CD1c-positive myeloid dendritic cell (primary cell): ENCODE data around the gene DOK6.

Experiments
- DNase-seq: peaks from one replicate; pipeline ENCODE4 v3.0.0-alpha.2; 2016; ENCODE audit errors: extremely low spot score

The DOK6 gene

GRCh38 chr18:69752737-69753380 is 352.2 kb downstream of the DOK6 start:
- DNase-seq = no peak

DNA sequence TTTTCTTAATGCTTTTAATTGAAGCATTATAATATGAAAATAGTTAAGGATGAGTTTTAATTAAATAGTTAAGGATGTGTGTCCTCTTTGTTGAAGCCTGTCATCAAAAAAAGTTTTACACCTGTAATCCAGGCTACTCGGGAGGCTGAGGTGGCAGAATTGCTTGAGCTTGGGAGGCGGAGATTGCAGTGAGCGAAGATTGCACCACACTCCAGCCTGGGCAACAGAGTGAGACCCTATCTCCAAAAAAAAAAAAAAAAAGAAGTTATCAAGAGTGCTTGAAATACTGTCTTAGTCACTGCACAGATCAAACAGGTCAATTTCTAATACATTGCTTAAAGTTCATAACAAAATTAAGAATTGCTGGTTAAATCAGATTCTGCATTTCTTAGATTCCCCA is 353.4 kb downstream of the DOK6 start:
- no peak for DNase-seq

GRCh38 chr18:69755041-69755440 is 354.4 kb downstream of the DOK6 start:
- DNase-seq = no peak

- no peak for DNase-seq
Observed at GRCh38 chr18:69755856-69756496, 355.3 kb downstream of the DOK6 start.

- DNase-seq = no peak
Observed at GRCh38 chr18:69757733-69758132, 357.0 kb downstream of the DOK6 start.

- DNase-seq = no peak
Observed at GRCh38 chr18:69758458-69758857, 357.8 kb downstream of the DOK6 start.

DNA sequence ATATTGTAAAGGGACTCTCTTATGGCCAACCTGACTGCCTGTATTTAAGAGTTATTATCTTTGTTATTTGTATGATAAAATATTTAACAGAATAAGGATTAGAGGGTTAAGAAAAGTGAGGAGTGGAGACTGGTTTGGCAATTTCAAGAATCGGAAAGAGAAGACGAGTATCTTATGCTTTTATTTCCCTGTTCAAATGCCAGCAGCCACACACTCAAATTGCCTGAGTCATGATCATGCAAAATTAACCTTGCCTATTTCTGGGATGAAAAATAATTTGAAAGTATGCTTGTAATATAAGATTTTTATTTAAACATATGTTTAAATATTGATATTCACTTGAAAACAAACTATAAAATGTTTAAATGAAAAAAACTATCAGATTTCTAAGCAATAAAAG is 358.4 kb downstream of the DOK6 start:
- DNase-seq = no peak

DNA sequence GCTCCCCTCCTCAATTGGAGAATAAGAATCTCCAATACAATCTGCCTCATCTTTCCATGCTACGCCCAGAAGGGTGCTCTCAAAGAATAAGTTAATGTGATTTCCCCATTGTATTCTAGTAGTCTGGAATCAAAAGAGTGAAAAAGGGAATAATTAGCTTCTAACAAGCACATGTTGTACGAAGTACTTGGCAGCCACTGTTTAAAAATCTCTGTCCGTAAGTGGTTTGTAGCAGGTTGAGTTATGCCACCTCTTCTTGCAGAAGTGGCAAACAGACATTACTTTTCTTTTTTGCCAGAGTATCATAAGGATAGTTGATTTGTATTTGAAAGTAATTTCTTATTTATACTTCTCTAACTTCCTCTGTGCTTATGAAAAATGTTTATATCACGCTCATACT is 362.3 kb downstream of the DOK6 start:
- no peak for DNase-seq

GRCh38 chr18:69763821-69764220 is 363.1 kb downstream of the DOK6 start:
- DNase-seq = no peak

GRCh38 chr18:69770238-69770637 is 369.6 kb downstream of the DOK6 start:
- DNase-seq = no peak

DNA sequence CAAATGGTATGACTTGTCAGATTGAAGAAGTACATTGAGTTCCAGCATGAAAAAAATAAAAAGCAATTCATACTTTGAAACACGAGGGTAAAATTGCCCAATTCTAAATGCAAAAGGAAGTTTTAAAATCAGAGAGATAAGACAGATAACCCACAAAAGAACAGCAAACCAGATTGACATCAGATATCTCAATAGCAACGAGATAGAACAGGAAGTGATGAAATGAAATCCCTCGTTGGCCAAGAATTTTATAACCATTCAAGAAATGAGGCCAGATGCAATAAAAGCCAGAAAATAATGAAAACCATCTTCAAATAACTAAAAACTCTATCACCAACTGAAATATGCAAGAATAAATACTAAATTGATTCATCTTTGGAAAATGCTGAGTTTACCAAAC is 374.1 kb downstream of the DOK6 start:
- DNase-seq = no peak

GRCh38 chr18:69777248-69777647 is 376.6 kb downstream of the DOK6 start:
- DNase-seq = no peak

DNA sequence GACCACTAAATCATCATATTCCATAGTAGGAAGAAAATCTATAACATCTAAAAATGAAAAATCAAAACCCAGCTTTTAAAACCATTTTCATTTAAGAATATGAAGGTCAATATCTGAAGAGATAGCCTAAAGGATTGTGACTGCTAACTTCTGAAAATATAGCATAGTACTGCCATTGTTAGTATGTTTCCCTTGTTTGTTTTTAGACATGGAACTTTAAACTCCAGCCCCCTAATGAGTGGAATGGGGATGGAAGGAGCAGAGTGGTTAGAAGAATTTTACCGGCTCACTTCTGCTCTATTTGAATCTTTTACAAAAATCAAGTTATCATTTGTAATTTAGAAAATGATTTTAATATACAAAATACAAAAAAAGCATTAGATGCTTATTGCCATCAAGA is 378.0 kb downstream of the DOK6 start:
- no peak for DNase-seq

DNA sequence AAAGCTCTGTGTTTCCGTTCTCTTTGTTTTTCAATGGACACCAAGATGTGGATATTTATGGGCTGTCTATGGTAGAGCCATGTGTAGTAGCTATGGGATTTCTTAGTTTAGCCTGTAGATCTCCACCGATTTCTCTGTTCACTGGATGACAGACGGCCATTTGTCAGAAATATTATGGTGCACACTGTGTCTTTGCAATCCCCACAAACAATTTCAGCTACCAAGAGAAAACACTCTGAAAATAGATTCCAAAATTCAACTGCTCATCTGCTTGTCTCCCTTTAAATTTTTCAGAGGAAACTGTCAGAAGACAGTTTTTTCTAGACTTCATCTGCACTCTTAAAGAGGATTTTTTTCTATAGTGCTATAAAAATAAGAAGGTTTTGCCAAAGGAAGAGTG is 380.2 kb downstream of the DOK6 start:
- DNase-seq = no peak

DNA sequence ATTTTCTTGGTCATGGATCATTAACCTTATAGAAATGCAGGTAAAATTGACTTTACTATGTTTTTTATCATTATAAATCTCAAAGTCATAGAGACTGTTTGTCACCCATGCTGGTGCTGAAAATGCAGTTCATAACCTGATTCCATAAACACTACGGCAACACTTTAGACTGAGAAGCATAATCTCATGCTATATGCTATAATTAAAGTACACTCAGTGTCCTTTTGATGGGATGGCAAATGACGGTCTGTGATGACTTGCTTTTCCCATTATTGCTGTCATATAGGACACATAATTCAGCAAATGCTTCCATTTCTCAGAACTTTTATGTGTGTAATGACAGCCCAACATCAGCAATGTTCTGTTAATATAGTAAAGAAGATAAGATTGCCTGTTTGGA is 384.1 kb downstream of the DOK6 start:
- DNase-seq = no peak

DNA sequence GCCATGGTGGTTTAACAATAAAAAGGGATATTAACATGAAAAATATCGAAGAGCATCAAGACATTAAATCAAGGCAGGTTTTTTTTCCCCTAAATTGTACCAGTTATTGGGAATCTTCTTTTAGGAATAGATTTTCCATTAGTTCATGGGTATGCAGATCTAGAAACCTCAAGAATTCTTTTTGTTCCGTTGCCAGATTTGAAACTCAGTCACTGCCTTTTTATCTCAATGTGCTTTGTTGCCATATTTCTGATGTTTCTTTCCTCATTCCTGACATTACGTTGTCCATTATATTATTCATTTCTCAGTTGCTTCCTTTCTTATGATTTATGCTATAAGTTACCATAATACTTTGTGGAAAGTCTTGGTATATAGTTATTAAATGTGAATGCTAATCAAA is 384.8 kb downstream of the DOK6 start:
- DNase-seq = no peak

DNA sequence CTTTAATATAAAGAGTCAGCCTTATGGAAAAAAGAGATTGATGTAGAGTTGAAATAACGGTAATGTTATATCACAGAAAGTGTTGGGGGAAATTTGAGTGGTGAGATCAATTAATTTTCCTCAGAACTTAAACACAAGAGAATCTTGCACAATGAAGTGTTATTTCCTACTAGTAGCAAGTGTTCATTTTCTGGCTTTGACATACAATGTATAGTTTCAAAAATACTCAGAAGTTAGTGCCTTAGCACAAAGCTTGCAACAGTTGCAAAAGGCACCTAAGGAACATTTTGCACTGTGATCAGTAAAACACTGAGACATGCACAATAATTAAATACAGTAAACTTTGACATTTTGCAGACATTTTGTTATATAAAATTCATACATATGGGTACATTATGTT is 385.7 kb downstream of the DOK6 start:
- DNase-seq = no peak

DNA sequence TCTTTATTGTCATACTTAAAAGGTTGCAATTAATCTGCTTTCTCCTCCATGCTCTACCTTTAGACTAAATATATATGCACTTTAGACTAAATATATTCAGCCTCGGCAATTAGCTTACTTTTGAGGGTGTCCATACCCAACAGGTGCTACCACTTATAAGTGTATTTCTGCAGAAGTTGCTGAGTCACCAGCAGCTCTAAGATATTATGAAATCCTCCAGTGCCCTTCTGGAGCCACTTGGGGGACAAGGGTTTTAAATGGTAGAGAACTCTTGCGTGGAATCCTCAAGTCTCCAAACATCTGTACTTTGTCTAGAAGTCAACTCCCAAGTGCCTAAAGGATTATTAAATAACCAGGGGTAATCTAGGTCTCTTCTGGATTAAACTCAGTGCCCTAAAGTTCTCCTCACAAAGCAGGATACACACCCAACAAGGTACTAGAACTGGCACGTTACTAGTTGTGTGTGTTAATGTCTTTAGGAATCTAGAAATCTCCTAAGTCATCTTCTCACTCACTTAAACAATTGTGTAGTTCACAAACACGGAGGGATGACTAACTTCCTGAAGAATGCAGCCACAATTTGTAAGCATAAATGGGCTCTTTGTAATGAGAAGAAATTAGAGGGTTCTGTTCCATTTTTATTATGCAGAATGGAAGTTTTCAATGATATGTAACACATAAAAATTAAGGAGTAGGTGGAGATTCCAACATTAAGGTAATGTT is 387.3 kb downstream of the DOK6 start:
- DNase-seq = no peak

DNA sequence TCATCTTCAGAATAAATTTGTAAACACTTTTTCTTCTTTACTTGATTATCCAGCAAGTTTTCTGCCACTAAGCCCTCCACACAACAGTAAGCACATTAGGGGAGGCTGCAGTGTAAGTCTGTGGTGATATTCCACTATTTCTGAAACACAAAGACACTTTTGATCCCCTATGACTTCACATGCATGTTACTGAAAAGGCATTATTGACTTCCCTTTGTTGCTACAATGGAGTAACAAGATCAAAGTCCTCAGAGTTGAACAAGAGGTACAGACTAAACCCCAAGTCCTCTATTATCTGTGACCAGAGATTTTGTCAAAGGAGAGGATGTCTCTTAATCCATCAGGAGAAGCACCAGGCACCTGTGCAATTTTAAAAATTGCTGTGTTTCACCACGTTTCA is 389.1 kb downstream of the DOK6 start:
- DNase-seq = no peak

GRCh38 chr18:69790649-69791048 is 390.0 kb downstream of the DOK6 start:
- DNase-seq = no peak

- no peak for DNase-seq
Observed at GRCh38 chr18:69795791-69796190, 395.1 kb downstream of the DOK6 start.

DNA sequence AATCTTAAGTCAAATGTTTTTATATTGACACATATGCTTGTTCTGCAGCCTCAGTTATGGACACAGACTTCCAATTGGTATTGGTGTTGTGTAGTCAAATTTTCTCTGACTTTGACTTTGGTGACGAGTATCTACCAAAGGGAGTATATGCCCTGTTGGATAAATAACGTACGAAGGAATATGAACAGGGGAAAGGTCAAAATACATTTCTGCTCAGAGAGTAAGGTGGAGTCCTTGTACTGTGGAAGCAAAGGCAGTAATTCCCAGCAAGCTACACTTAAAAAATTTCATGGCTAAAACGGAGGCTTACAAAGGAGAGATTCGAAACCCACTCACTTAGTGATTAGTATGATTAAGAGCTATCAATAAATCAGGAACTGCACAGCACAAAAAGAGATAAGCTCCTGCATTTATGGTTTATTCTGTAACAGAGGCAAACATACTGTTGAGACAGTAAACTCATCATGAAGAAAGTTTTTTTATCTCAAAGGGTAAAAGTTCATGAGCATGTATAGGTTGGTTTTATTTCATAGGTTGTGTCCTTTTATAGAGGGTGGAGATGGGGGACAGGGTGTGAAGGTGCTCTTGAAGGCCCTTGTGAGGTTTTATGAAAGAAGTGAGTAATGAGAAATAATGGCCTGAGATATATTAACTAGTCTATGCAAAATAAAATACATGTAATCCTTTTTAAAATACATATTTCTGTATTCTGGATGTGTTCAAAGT is 404.3 kb downstream of the DOK6 start:
- no peak for DNase-seq

DNA sequence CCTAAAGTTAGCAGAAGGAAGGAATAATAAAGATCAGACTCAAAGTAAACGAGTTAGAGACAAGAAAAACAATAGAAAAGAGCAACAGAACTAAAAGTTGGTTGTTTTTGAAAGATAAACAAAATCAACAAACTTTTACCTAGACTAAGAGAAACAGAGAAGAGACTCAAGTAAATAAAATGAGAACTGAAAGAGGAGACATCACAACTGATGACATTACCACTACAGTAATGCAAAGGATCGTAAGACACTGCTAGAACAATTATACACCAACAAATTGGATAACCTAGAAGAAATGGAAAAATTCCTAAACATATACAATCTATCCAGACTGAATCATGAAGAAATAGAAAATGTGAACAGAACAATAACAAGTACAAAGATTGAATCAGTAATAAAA is 407.7 kb downstream of the DOK6 start:
- no peak for DNase-seq
